ENCODE measurements around the gene CTNNB1.

The CTNNB1 gene

GRCh38 chr3:41209646-41210045 is 10.3 kb downstream of the CTNNB1 start:
- DNase-seq, result no peak
- H3K27ac ChIP-seq (ENCODE audit: low read length), result no peak overlapping the region
- H3K4me1 ChIP-seq (ENCODE audit: low read length), result no peaks in the 10 kb centered on the region
- H3K79me2 ChIP-seq (ENCODE audit: low read length), result peaks cover 100% of the 10 kb centered on the region
- H4K20me1 ChIP-seq (ENCODE audit: insufficient read depth, low read length), result peaks cover 39% of the 10 kb centered on the region
- H3F3A ChIP-seq (ENCODE audit: insufficient read depth, low read length), result no peaks in the 10 kb centered on the region
- no peak overlapping the region for H3K9ac ChIP-seq (ENCODE audit: low read length)
- H3K36me3 ChIP-seq (replicated peaks; ENCODE audit: insufficient read depth, low read length), result no peaks in the 10 kb centered on the region
- no peaks in the 10 kb centered on the region for H3K27me3 ChIP-seq (replicated peaks; ENCODE audit: insufficient read depth, low read length)
- no peak overlapping the region for H3K4me2 ChIP-seq (ENCODE audit: low read depth, low read length)
- no peak overlapping the region for H2AFZ ChIP-seq (ENCODE audit: low read length)
- no peak overlapping the region for H3K4me3 ChIP-seq (ENCODE audit: low read length)
- H3K9me2 ChIP-seq (replicated peaks; ENCODE audit: insufficient read depth, low read length), result no peaks in the 10 kb centered on the region
- TF ChIP-seq CTCF (IDR thresholded peaks at IDR 0.05; ENCODE audit: low read length) (no peak), EZH2 (optimal IDR thresholded peaks at IDR 0.05; ENCODE audit: low read depth, low read length) (no peak), EZH2phosphoT487 (IDR thresholded peaks at IDR 0.05; ENCODE audit: low read length) (no peak)
- no peaks in the 10 kb centered on the region for H3K9me3 ChIP-seq (replicated peaks; ENCODE audit: insufficient read depth, low read length)

- H4K20me1 ChIP-seq (ENCODE audit: insufficient read depth, low read length), result peaks cover 32% of the 10 kb centered on the region
- no peak overlapping the region for H3K4me2 ChIP-seq (ENCODE audit: low read depth, low read length)
- H3F3A ChIP-seq (ENCODE audit: insufficient read depth, low read length), result no peaks in the 10 kb centered on the region
- no peak overlapping the region for H3K9ac ChIP-seq (ENCODE audit: low read length)
- TF ChIP-seq EZH2 (optimal IDR thresholded peaks at IDR 0.05; ENCODE audit: low read depth, low read length), result no peak
- no peak for TF ChIP-seq CTCF (IDR thresholded peaks at IDR 0.05; ENCODE audit: low read length)
- TF ChIP-seq EZH2phosphoT487 (IDR thresholded peaks at IDR 0.05; ENCODE audit: low read length), result no peak
- DNase-seq, result no peak
- H3K9me3 ChIP-seq (replicated peaks; ENCODE audit: insufficient read depth, low read length), result no peaks in the 10 kb centered on the region
- H3K4me3 ChIP-seq (ENCODE audit: low read length), result no peak overlapping the region
- no peak overlapping the region for H2AFZ ChIP-seq (ENCODE audit: low read length)
- no peak overlapping the region for H3K27ac ChIP-seq (ENCODE audit: low read length)
- H3K79me2 ChIP-seq (ENCODE audit: low read length), result peaks cover 98% of the 10 kb centered on the region
- H3K27me3 ChIP-seq (replicated peaks; ENCODE audit: insufficient read depth, low read length), result no peaks in the 10 kb centered on the region
- H3K9me2 ChIP-seq (replicated peaks; ENCODE audit: insufficient read depth, low read length), result no peaks in the 10 kb centered on the region
- H3K36me3 ChIP-seq (replicated peaks; ENCODE audit: insufficient read depth, low read length), result no peaks in the 10 kb centered on the region
- no peaks in the 10 kb centered on the region for H3K4me1 ChIP-seq (ENCODE audit: low read length)
These were observed 11.7 kb downstream of the CTNNB1 start for GRCh38 chr3:41210966-41211365.

- Histone ChIP-seq H3K27me3 (replicated peaks; ENCODE audit: insufficient read depth, low read length) (no peaks in the 10 kb centered on the region), H3K36me3 (replicated peaks; ENCODE audit: insufficient read depth, low read length) (no peaks in the 10 kb centered on the region), H3K4me3 (ENCODE audit: low read length) (no peak overlapping the region), H2AFZ (ENCODE audit: low read length) (no peak overlapping the region), H3K79me2 (ENCODE audit: low read length) (peaks cover 98% of the 10 kb centered on the region), H3K9me2 (replicated peaks; ENCODE audit: insufficient read depth, low read length) (no peaks in the 10 kb centered on the region), H3K9ac (ENCODE audit: low read length) (no peak overlapping the region), H4K20me1 (ENCODE audit: insufficient read depth, low read length) (peaks cover 34% of the 10 kb centered on the region), H3F3A (ENCODE audit: insufficient read depth, low read length) (no peaks in the 10 kb centered on the region), H3K4me1 (ENCODE audit: low read length) (no peaks in the 10 kb centered on the region), H3K4me2 (ENCODE audit: low read depth, low read length) (no peak overlapping the region), H3K9me3 (replicated peaks; ENCODE audit: insufficient read depth, low read length) (no peaks in the 10 kb centered on the region), H3K27ac (ENCODE audit: low read length) (no peak overlapping the region)
- TF ChIP-seq CTCF (IDR thresholded peaks at IDR 0.05; ENCODE audit: low read length) (no peak), EZH2 (optimal IDR thresholded peaks at IDR 0.05; ENCODE audit: low read depth, low read length) (no peak), EZH2phosphoT487 (IDR thresholded peaks at IDR 0.05; ENCODE audit: low read length) (no peak)
- no peak for DNase-seq
These were observed 12.8 kb downstream of the CTNNB1 start for GRCh38 chr3:41212088-41212487.

All from MM.1S (cell line).